GM12878 (cell line): ENCODE results near the gene CALN1. TPM values are rescaled to one million over a fixed set of nuclear protein-coding genes. Genes with fewer than 3 reads are reported as not detected.

ENCODE experiments used
- ATAC-seq: fragments of 200-7000 bp; cut with Tn5 transposase; 3 replicates; pipeline ENCODE4 v1.9.1; 2020; ENCODE audit warnings: mild to moderate bottlenecking, moderate library complexity
- BruUV-seq: library from RNA; stranded (reverse); fragments of 400-500 nt; replicated peaks from 2 replicates; lab custom pipeline; 2021; lab: Mats Ljungman, UMichigan
- CTCF ChIA-PET: fragments of 300-600 bp; sonication (Branson Sonifier 250); formaldehyde crosslinking; extraction: SDS; loops from one replicate; lab custom pipeline; 2021; ENCODE audit warnings: inconsistent platforms; lab: Yijun Ruan, JAX
- POLR2A ChIA-PET: fragments of 350-600 bp; formaldehyde crosslinking; extraction: SDS; loops from one replicate; lab custom pipeline; 2021; ENCODE audit warnings: inconsistent platforms; lab: Charles Lee
- RAD21 ChIA-PET: fragments of 300-600 bp; sonication (Branson Sonifier 250); formaldehyde crosslinking; loops from one replicate; lab custom pipeline; 2023; ENCODE audit warnings: antibody characterized with exemption; ENCODE audit not compliant: unreplicated experiment; lab: Charles Lee
- SMC1A ChIA-PET: fragments of 300-600 bp; sonication (Branson Sonifier 250); formaldehyde crosslinking; loops from one replicate; lab custom pipeline; 2023; ENCODE audit not compliant: unreplicated experiment, uncharacterized antibody; lab: Charles Lee
- DNase-seq: peaks from one replicate; pipeline ENCODE4 v3.0.0-alpha.2; 2011; ENCODE audit warnings: low read depth, low spot score
- FAIRE-seq: peaks from 3 replicates; lab custom pipeline; 2011; peaks lifted over from hg19 to GRCh38; lab: Jason Lieb, UNC
- H2AFZ ChIP-seq: 2 replicates; pipeline ENCODE4 v1.6.0; 2011; ENCODE audit warnings: low read depth, low read length, control low read depth; ENCODE audit not compliant: control insufficient read depth
- H3K27ac ChIP-seq: 2 replicates; pipeline ENCODE4 v1.5.1; 2011; ENCODE audit warnings: control low read depth; ENCODE audit not compliant: control insufficient read depth, insufficient read depth
- H3K27me3 ChIP-seq, 2 experiments: replicated peaks in 1 of 2; 2 replicates each; pipeline versions ENCODE4 v1.6.0 to v1.6.1; 2011; ENCODE audit warnings: low read length in 1 of 2; ENCODE audit not compliant: control insufficient read depth in 2 of 2, insufficient read depth in 2 of 2
- H3K36me3 ChIP-seq, 2 experiments: 2 replicates each; pipeline ENCODE4 v1.5.1; 2011; ENCODE audit warnings: low read length in 1 of 2; ENCODE audit not compliant: control insufficient read depth in 2 of 2, insufficient read depth in 2 of 2
- H3K4me1 ChIP-seq: 2 replicates; pipeline ENCODE4 v1.6.1; 2011; ENCODE audit warnings: mild to moderate bottlenecking, low read length, moderate library complexity, mixed read lengths; ENCODE audit not compliant: control insufficient read depth, insufficient read depth
- H3K4me2 ChIP-seq: 2 replicates; pipeline ENCODE4 v1.6.0; 2011; ENCODE audit warnings: control low read depth; ENCODE audit not compliant: control insufficient read depth, insufficient read depth
- H3K4me3 ChIP-seq: fragments of 200-600 bp; sonication (generic); 2 replicates; pipeline ENCODE4 v1.5.1; 2016
- H3K79me2 ChIP-seq: 2 replicates; pipeline ENCODE4 v1.6.0; 2011; ENCODE audit warnings: low read length; ENCODE audit not compliant: control insufficient read depth, insufficient read depth
- H3K9ac ChIP-seq: 2 replicates; pipeline ENCODE4 v1.8.0; 2011; ENCODE audit warnings: low read length, control low read depth, mixed read lengths; ENCODE audit not compliant: control insufficient read depth, insufficient read depth
- H3K9me3 ChIP-seq: replicated peaks from 3 replicates; pipeline ENCODE4 v1.5.1; 2011; ENCODE audit warnings: mild to moderate bottlenecking, low read length; ENCODE audit not compliant: control insufficient read depth, insufficient read depth
- H4K20me1 ChIP-seq: 2 replicates; pipeline ENCODE4 v1.6.0; 2011; ENCODE audit not compliant: control insufficient read depth, insufficient read depth
- EP300 ChIP-seq, 2 experiments: fragments of 150-350 bp in 1 of 2; IDR thresholded peaks; 2 replicates each; pipeline ENCODE4 v1.6.1; 2011 to 2012; ENCODE audit warnings: low read depth in 2 of 2, low read length in 2 of 2, borderline replicate concordance in 1 of 2, improper control_type of control experiment in 1 of 2, inconsistent platforms in 1 of 2; ENCODE audit not compliant: control insufficient read depth in 1 of 2
- GABPA ChIP-seq: IDR thresholded peaks from 2 replicates; pipeline ENCODE4 v1.6.1; 2014; ENCODE audit warnings: antibody characterized with exemption, low read depth, mild to moderate bottlenecking, inconsistent platforms
- HDGF ChIP-seq: fragments of 450-650 bp; IDR thresholded peaks from 2 replicates; pipeline ENCODE4 v1.6.1; 2016; ENCODE audit warnings: antibody characterized with exemption
- MTA2 ChIP-seq: fragments of 450-650 bp; IDR thresholded peaks from 2 replicates; pipeline ENCODE4 v1.6.1; 2016; ENCODE audit warnings: low read depth, mild to moderate bottlenecking, moderate library complexity
- MYB ChIP-seq: fragments of 150-350 bp; IDR thresholded peaks from 2 replicates; pipeline ENCODE4 v1.6.1; 2014; ENCODE audit warnings: mild to moderate bottlenecking, low read depth, low read length, borderline replicate concordance
- MYC ChIP-seq: IDR thresholded peaks from 2 replicates; pipeline ENCODE4 v1.6.1; 2011; ENCODE audit warnings: mild to moderate bottlenecking, low read length, moderate library complexity, inconsistent platforms; ENCODE audit not compliant: insufficient read depth, insufficient replicate concordance, insufficient read length, severe bottlenecking
- NFIC ChIP-seq: IDR thresholded peaks from 2 replicates; pipeline ENCODE4 v1.6.1; 2012; ENCODE audit warnings: low read depth, mild to moderate bottlenecking, inconsistent platforms, low read length, moderate library complexity
- POU2F2 ChIP-seq: IDR thresholded peaks from 3 replicates; pipeline ENCODE4 v1.6.1; 2011; ENCODE audit warnings: low read depth, mild to moderate bottlenecking, low read length, borderline replicate concordance
- WRNIP1 ChIP-seq: IDR thresholded peaks from 2 replicates; pipeline ENCODE4 v1.6.1; 2011; ENCODE audit warnings: low read depth, low read length, improper control_type of control experiment, borderline replicate concordance
- ZNF207 ChIP-seq: fragments of 450-650 bp; IDR thresholded peaks from 2 replicates; pipeline ENCODE4 v1.6.1; 2014; ENCODE audit warnings: antibody characterized with exemption, mild to moderate bottlenecking, borderline replicate concordance
- WGBS: methylation state at CpG from one replicate; pipeline ENCODE4 v1.1.6; 2016; ENCODE audit warnings: low lambda C conversion rate; ENCODE audit not compliant: insufficient replicate concordance, insufficient coverage; ENCODE audit errors: missing lambda C conversion rate; 5-methylcytosine and 5-hydroxymethylcytosine counted together
- in situ Hi-C: fragments of 300-500 bp; cut with MboI; formaldehyde crosslinking; loops from 9 replicates; pipeline ENCODE4 v1.14.3; 2018; ENCODE audit warnings: mixed read lengths
- intact Hi-C: fragments of 100-400 bp; cut with micrococcal nuclease; formaldehyde crosslinking; loops from one replicate; pipeline ENCODE4 v1.14.2; 2022; ENCODE audit not compliant: unreplicated experiment
- polyA plus RNA-seq, 11 experiments: library from polyadenylated mRNA; depleted of rRNA in 4 of 11; unstranded in 6 of 11; stranded (reverse) in 5 of 11; fragments of >200 nt; fragmentation: Nextera tagmentation in 4 of 11; fragmentation: Illumina TruSeq in 1 of 11; extraction: Ambion mirVana in 4 of 11; extraction: Trizol in 1 of 11; gene quantifications; 1 replicate in 1 of 11; 2 replicates in 10 of 11; pipeline versions ENCODE4 v1.2.1 to v1.2.3, GENCODE V29; 2011 to 2016; ENCODE audit warnings: inconsistent platforms in 2 of 11, missing spikeins in 2 of 11, low read depth in 1 of 11
- total RNA-seq, 4 experiments: library from RNA; depleted of rRNA in 3 of 4; stranded (reverse); fragments of >200 nt in 3 of 4; fragmentation: Illumina TruSeq in 1 of 4; extraction: Trizol in 1 of 4; gene quantifications; 2 replicates each; pipeline versions ENCODE4 v1.2.1 to v1.2.3, GENCODE V29; 2013 to 2021

The CALN1 gene
- total and polyA plus RNA-seq, 10 of the 15 experiments (the other 5 are each of a cell fraction or from before 2014, with no cell fraction given) = 0.48 to 15.3 (median 1.6) TPM

DNA sequence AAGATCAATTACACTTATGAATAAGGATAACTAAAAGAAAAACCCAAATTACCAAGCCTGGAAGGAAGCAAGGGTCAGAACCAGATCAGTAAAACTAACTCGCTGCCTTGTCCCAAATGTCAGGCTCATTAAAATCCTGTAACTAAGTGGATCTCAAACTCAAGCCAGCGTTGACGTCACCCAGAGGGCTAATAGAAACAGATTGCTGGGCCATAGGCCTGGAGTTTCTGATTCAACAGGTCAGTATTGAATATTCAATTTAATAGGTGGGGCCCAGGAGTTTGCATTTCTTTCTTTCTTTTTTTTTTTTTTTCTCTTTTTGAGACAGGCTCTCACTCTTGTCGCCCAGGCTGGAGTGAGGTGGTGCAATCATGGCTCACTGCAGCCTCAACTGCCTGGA, 397.0 kb downstream of the CALN1 start:
- no peak for TF ChIP-seq NFIC
- no peak for TF ChIP-seq GABPA
- no peak for TF ChIP-seq MTA2
- no peak for TF ChIP-seq ZNF207
- TF ChIP-seq MYC = no peak
- TF ChIP-seq EP300 (IDR thresholded peaks at IDR 0.05; ENCODE audit: borderline replicate concordance in 1 of 2, control insufficient read depth in 1 of 2, low read depth in 2 of 2, low read length in 2 of 2) = no peak
- no peak for TF ChIP-seq MYB
- no peak for TF ChIP-seq HDGF
- TF ChIP-seq WRNIP1 = no peak
- TF ChIP-seq POU2F2 = no peak
- TF ChIP-seq, all 136 proteins: peak for 0
- Histone ChIP-seq H3K27ac (no peak overlapping the region), H3K9ac (no peak overlapping the region), H4K20me1 (no peaks in the 10 kb centered on the region), H3K27me3 (no peaks in the 10 kb centered on the region), H3K4me2 (no peak overlapping the region), H3K79me2 (no peaks in the 10 kb centered on the region), H2AFZ (no peak overlapping the region), H3K9me3 (no peaks in the 10 kb centered on the region), H3K4me1 (no peaks in the 10 kb centered on the region), H3K36me3 (no peaks in the 10 kb centered on the region), H3K4me3 (no peak overlapping the region)
- RAD21 ChIA-PET = no interaction called here
- no peak for DNase-seq
- SMC1A ChIA-PET = no interaction called here
- CTCF ChIA-PET = interaction anchor here (0.6 kb wide), 1 partner anchor 480 kb away, joined by 3 read pairs; no protein-coding TSS in a partner anchor
- FAIRE-seq = no peak
- in situ Hi-C loops (no loop called here), intact Hi-C loops (no loop called here)
- WGBS = 24% methylated on average over 4 of the region's 4 CpGs
- no peak for ATAC-seq
- POLR2A ChIA-PET = no interaction called here
- no TSS peak for BruUV-seq
